Kidney tubule cell (primary cell): ENCODE results near the gene MOV10.
"Not testable (repeated sequence)": the region's sequence is repeated elsewhere in the genome, so short reads cannot be mapped to it uniquely, and the experiment has no call there.

ENCODE experiments used
- DNase-seq: peaks from one replicate; pipeline ENCODE4 v3.0.0-alpha.2; 2018; ENCODE audit warnings: low spot score

MOV10 gene

GRCh38 chr1:112712701-112713128 is 38.3 kb downstream of the MOV10 start:
- no peak for DNase-seq

- DNase-seq, result no peak
These were observed 39.2 kb downstream of the MOV10 start for GRCh38 chr1:112713466-112714312.

DNA sequence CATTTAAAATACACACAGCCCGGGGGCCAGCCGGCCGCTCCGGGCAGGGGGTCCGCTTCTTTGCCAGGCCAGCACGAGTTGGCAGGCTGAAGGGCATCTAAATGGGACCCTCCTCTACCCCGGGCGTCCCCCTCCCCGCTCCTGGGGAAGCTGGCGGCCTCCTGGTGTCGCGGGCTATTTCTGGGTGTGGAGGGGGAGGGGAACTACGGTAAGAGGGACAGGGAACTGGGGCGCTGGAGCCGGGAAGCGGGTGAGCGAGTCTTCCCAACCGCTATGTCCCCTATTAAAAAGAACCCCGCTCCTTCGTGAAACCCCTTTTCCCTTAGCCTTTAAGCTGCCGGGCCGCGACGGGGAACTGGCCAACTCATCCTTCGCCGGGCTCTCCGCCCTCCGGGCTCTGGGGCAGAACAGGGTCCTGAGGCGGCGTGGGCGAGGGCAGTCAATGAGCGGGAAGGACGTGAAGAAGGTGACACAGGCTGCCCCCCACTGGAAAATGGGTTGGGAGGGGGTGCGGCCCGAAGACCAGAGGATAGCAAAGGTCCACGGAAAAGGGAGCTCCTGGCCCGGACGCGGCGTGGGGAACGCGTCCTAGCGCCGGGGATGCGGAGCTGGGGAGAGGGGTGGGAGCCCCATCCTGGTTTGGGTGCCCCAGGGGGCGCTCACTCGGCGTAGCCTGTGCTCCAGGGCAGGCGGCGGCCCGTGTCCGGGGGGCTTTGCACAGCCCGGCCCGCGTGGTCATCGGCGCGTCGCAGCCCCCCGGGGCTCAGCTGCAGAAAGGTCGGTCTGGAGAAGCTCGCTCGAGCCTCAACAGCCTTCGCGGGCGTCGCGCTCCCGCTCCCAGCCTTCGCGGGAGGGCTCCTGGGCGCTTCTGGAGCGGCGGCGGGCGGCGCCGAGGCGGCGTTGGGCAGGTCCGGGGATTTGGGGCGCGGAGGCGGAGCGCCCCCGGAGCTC is 40.1 kb downstream of the MOV10 start:
- no peak for DNase-seq

- peak; percentile 97 for DNase-seq
These were observed 41.0 kb downstream of the MOV10 start, which contains the start of gene PPM1J for GRCh38 chr1:112715264-112716053. PPM1J (minus strand) TSS chr1:112715332; CDS start chr1:112715301, 31 bp downstream.

DNA sequence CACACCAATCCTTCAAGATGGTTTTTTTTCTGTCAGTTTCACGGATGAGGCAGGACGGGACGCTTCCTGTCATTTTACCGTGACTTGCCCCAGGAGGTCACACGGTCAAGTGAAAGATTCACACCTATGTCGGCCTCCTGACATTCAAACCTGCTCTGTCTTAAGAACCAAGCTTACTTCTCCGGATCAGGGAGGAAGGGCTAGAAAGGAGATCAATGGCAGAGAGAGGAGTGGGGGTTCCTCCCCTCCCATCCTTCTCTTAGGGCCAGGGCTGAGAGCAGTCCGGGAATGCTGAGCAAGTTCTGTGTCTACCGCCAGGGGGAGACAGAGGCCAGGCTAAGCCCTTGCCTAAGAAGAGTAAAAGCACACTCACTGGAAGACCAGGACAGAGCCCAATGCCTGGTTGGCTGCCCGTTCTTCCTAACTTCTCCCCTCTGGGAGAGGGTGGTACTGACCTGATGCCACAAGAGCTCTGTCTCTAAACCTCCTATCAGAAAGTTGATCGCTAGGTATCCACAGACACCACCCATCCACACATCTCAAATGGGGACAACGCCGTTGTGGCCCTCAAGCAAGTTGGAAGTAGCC is 41.8 kb downstream of the MOV10 start:
- DNase-seq, result peak; percentile 91

GRCh38 chr1:112717263-112717873 is 42.9 kb downstream of the MOV10 start:
- no peak for DNase-seq

DNA sequence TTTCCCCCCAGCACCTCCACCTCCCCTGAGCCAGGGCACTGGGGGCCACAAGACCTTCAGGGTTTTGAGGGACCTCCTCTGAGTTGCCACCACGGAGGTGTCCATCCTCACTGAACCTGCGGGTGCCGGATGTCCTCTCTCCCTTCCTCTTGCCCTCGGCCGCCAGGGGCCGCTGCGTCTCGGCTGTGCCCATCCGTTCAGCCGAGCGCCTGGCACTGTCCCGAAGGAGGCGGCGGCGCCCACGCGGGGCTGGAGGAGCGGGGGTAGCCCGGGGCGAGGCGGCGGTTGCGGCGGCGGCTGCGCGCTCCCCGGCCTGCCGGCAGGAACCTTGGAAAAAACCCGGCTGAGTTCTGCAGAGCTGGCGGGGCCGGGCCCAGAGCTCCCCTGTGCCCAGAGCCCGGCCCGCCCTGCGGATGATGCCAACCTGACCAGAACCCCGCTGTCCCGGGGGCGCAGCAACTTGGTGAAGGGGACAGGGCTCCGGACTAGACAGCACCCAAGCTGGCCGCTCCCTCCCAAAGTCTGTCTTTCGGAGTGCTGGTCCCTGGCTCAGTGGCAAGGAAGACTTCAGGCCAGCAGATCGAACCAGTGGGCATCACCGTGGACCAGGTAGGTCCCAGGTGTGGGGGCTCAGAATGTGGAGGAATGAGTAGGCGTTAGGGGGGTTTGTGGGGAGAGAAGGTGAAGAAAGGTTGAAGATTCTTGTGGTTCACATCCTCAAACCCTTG is 44.4 kb downstream of the MOV10 start:
- peak; percentile 80 for DNase-seq

- no peak for DNase-seq
These were observed 45.2 kb downstream of the MOV10 start for GRCh38 chr1:112719706-112720105.

DNA sequence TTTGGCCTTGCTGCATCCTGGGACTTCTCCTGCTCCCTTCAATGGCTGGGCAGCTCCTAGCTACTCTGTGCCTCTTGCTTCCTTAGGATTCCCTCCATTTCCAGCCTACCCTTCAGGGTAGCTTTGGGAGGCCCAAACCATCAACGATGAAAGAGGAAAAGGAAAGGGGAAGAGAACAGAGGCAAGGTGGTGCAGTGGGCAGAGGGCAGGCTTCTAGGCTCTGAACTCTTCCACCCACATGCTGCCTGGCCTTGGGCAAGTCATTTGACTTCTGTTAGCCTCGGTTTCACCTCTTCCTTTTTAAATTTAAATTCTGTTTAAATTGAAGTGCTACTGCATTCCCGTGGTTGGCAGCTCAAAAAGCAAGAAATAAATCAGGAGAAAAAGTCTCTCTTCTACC is 46.3 kb downstream of the MOV10 start:
- no peak for DNase-seq

DNA sequence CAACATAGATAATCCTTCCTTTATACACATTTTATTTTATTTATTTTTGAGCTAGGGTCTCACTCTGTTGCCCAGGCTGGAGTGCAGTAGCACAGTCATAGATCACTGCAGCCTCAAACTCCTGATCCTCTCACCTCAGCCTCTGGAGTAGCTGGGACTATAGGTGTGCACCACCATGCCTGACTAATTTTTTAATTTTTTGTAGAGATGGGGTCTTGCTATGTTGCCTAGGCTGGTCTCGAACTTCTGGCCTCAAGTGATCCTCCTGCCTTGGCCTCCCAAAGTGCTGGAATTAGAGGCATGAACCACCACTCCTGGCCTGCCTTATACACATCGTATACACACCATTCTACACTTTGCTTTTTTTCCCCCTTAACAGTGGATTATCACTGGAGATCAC is 46.8 kb downstream of the MOV10 start:
- not testable (repeated sequence) for DNase-seq

DNA sequence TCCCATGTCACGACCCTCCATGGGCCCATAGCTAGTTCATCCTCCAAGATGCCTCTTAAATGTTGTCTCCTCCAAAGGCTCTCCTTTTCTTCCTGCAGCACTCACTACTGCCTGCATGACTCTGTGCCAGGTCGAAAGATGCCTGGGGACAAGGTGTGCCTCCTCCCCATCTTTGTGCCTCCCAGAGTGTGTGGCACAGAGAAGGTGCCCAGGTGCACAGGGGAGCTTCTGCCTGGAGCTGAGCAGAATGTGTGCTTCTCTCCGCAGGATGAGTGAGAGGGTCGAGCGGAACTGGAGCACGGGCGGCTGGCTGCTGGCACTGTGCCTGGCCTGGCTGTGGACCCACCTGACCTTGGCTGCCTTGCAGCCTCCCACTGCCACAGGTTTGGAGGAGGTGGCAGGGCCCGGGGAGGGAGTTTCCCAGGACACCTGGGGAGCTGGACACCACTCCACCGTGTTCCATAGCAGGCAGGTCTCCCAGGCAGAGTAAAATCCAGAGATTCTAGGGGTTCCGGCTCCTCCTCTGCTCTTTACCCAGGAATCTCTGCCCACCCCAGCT is 47.6 kb downstream of the MOV10 start:
- DNase-seq, result peak; percentile 60

- no peak for DNase-seq
These were observed 48.4 kb downstream of the MOV10 start for GRCh38 chr1:112722601-112723510.

- DNase-seq, result peak; percentile 29
These were observed 49.0 kb downstream of the MOV10 start for GRCh38 chr1:112723511-112723839.

DNA sequence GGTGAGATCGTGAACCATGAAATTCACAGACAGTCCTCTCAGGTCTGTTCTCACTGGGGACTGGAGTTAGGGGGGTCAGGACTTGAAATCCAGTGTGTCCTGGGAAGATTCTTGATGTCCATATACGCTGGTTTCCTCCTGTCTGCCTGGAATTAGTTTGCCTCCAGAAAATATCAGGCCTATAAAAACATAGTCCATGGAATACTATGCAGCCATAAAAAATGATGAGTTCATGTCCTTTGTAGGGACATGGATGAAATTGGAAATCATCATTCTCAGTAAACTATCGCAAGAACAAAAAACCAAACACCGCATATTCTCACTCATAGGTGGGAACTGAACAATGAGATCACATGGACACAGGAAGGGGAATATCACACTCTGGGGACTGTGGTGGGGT is 49.8 kb downstream of the MOV10 start:
- not testable (repeated sequence) for DNase-seq

DNA sequence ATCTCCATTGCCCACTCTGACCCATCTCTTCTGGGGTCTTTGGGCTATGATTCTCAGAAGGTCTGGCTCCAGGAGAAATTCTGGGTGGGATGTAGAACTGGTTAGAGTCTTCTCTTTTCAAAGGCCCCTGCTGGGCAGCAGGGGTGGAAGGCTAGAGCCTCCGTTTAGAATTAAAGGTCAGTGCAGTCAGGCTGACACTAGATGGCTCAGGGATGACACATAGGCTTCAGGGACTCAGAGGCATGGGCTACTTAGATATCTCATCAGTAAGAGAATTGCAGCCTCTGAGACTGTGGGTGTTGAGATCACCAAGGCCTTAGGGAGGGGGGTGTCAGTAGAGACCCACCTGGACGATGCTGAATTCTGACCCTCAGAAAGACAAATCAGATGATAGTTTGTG is 53.3 kb downstream of the MOV10 start:
- peak; percentile 61 for DNase-seq

GRCh38 chr1:112728306-112728971 is 54.0 kb downstream of the MOV10 start:
- not testable (repeated sequence) for DNase-seq

- DNase-seq, result not testable (repeated sequence)
These were observed 54.6 kb downstream of the MOV10 start for GRCh38 chr1:112729011-112729410.

DNA sequence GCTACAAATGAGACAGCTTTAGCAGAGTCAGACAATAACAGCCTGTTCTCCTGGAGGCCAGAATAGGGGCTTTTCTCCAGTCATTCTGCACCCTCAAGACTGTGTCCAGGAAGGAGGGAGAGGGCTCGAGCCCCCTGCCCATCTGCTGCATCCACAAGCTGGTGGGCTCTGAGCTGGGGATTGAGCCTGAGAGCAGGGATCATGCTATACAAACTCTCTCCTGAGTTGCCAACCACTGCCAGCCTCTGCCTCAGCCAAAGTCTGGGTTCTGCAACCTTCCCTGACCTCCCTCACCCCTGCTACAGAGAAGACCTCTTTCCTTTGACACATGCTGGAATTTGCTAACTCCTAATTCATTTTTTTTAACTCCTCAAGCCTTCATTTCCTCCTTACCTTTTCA is 55.5 kb downstream of the MOV10 start:
- no peak for DNase-seq

GRCh38 chr1:112731451-112731850 is 57.0 kb downstream of the MOV10 start:
- DNase-seq, result no peak
